ENCODE measurements around the gene ZNF862.

The ZNF862 gene

DNA sequence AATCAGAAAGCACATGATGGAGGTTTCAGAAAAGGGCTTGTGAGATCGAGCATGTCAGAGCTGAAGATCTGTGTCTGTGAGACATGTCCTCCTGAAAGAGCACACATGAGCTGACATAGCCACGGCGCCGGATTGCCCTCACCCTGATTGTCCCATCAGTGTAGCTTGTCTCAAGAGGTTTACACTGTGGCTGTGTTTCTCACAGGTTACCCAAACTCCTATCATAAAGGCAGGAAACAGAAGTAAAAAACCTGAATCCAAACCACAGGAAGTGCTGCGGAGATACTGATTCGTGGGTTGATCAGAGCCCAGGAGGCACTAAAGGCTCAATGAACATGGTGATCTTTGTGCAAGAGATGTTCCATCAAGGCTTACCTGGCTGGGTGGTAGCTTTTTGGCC lies 31.7 kb downstream of the ZNF862 start:
- H3K9ac ChIP-seq (ENCODE audit: low read depth, low read length, poor library complexity, severe bottlenecking) = peak overlapping the region; percentile 42
- H3K9me3 ChIP-seq (ENCODE audit: insufficient read depth, low read depth, low read length) = no peaks in the 10 kb centered on the region
- peak overlapping the region; percentile 63 for H3K4me2 ChIP-seq (ENCODE audit: low read depth, low read length, poor library complexity, severe bottlenecking)
- H3K27me3 ChIP-seq (ENCODE audit: insufficient read depth, low read length, poor library complexity, severe bottlenecking) = no peaks in the 10 kb centered on the region
- no peaks in the 10 kb centered on the region for H4K20me1 ChIP-seq (ENCODE audit: insufficient read depth, low read length, poor library complexity, severe bottlenecking)
- peaks cover 8% of the 10 kb centered on the region; the same call in 1 of the 2 replicates for H3K79me2 ChIP-seq (ENCODE audit: insufficient read depth, low read length)
- peaks cover 80% of the 10 kb centered on the region for H3K4me1 ChIP-seq (ENCODE audit: insufficient read depth, low read length, poor library complexity, severe bottlenecking)
- TF ChIP-seq EZH2phosphoT487 (IDR thresholded peaks at IDR 0.05; ENCODE audit: borderline replicate concordance) = no peak
- TF ChIP-seq, protein P1, sequence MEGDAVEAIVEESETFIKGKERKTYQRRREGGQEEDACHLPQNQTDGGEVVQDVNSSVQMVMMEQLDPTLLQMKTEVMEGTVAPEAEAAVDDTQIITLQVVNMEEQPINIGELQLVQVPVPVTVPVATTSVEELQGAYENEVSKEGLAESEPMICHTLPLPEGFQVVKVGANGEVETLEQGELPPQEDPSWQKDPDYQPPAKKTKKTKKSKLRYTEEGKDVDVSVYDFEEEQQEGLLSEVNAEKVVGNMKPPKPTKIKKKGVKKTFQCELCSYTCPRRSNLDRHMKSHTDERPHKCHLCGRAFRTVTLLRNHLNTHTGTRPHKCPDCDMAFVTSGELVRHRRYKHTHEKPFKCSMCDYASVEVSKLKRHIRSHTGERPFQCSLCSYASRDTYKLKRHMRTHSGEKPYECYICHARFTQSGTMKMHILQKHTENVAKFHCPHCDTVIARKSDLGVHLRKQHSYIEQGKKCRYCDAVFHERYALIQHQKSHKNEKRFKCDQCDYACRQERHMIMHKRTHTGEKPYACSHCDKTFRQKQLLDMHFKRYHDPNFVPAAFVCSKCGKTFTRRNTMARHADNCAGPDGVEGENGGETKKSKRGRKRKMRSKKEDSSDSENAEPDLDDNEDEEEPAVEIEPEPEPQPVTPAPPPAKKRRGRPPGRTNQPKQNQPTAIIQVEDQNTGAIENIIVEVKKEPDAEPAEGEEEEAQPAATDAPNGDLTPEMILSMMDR (conservative IDR thresholded peaks at IDR 0.05; ENCODE audit: low read length) = no peak
- H3K36me3 ChIP-seq (ENCODE audit: insufficient read depth, low read length) = no peaks in the 10 kb centered on the region
- no peaks in the 10 kb centered on the region for H3K9me2 ChIP-seq (replicated peaks; ENCODE audit: low read depth, low read length)
- peaks cover 11% of the 10 kb centered on the region for H3F3A ChIP-seq (ENCODE audit: low read depth)
- no peak overlapping the region for H2AFZ ChIP-seq (ENCODE audit: low read length)
- peak overlapping the region; percentile 40 for H3K4me3 ChIP-seq (ENCODE audit: low read length, poor library complexity, severe bottlenecking)

DNA sequence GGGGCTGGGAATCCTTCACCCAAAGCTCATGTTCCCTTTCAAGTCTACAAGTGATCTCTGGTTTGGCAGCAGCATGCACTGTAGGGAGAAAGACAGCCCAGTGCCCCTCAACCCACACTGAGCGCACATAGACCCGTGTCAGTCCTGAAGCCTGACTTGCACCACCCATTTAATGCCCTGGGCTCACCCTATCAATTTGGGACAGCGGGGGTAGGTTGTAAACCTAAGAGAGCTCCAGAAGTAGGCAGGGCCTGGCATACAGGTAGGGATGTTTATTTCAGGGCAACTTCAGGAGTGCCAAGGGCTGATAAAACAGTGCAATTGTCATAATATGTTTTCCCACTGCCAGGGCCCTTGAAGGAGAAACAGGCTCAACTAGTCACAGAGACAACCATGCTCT lies 32.1 kb downstream of the ZNF862 start:
- Histone ChIP-seq H3K36me3 (ENCODE audit: insufficient read depth, low read length) (no peaks in the 10 kb centered on the region), H3K4me2 (ENCODE audit: low read depth, low read length, poor library complexity, severe bottlenecking) (peak overlapping the region; percentile 63)

DNA sequence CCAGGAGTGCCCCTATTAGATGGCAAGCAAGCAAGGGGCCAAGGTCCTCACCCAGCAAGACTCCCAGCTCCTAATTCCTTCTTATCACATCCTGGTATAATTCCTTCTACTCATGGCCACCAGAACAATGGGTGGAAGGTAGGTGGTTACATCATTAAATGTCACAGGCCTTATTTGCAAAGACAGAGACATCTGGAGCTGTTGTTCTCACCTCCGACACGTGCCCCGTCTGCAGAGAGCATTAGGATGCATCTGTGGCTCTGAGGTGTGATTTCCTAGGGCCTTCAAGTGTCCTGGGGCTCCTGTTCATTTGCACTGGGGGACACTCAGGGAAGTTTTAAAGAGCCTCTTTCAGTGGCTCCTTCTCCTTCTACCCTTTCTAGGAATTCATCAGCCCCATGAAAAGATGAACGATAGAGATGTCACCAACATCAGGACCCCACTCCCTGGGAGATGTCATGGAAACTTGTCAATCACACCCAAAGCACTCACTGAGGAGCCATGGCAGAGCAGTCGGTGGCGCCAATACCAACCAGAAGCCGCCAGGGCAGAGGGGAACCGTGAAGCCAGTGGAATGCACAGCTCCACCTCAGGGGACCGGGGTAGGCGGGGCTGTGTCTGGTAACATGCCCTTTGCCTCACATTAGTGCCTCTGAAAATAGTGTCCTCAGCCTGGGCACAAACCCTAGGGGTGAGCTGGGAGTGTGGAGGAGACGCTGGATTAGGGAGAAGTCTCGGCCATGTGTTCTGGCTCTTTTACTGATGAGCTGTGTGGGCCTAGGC lies 32.7 kb downstream of the ZNF862 start:
- Histone ChIP-seq H3K79me2 (ENCODE audit: insufficient read depth, low read length) (peaks cover 17% of the 10 kb centered on the region; the same call in 1 of the 2 replicates), H3F3A (ENCODE audit: low read depth) (peaks cover 6% of the 10 kb centered on the region), H3K9me3 (ENCODE audit: insufficient read depth, low read depth, low read length) (no peaks in the 10 kb centered on the region), H3K36me3 (ENCODE audit: insufficient read depth, low read length) (no peaks in the 10 kb centered on the region), H3K9ac (ENCODE audit: low read depth, low read length, poor library complexity, severe bottlenecking) (no peak overlapping the region), H2AFZ (ENCODE audit: low read length) (no peak overlapping the region), H3K4me3 (ENCODE audit: low read length, poor library complexity, severe bottlenecking) (no peak overlapping the region), H3K4me1 (ENCODE audit: insufficient read depth, low read length, poor library complexity, severe bottlenecking) (peaks cover 79% of the 10 kb centered on the region), H3K27me3 (ENCODE audit: insufficient read depth, low read length, poor library complexity, severe bottlenecking) (no peaks in the 10 kb centered on the region), H3K9me2 (replicated peaks; ENCODE audit: low read depth, low read length) (no peaks in the 10 kb centered on the region), H4K20me1 (ENCODE audit: insufficient read depth, low read length, poor library complexity, severe bottlenecking) (peaks cover 2% of the 10 kb centered on the region), H3K4me2 (ENCODE audit: low read depth, low read length, poor library complexity, severe bottlenecking) (peak overlapping the region; percentile 63)
- TF ChIP-seq, protein P1 (conservative IDR thresholded peaks at IDR 0.05; ENCODE audit: low read length) = no peak
- no peak for TF ChIP-seq EZH2phosphoT487 (IDR thresholded peaks at IDR 0.05; ENCODE audit: borderline replicate concordance)

More for the DNA sequence above, 32.1 kb downstream of the ZNF862 start:
- Histone ChIP-seq H3K4me1 (ENCODE audit: insufficient read depth, low read length, poor library complexity, severe bottlenecking) (peaks cover 80% of the 10 kb centered on the region), H3K9me3 (ENCODE audit: insufficient read depth, low read depth, low read length) (no peaks in the 10 kb centered on the region), H3K79me2 (ENCODE audit: insufficient read depth, low read length) (peaks cover 13% of the 10 kb centered on the region; the same call in 1 of the 2 replicates), H3K9ac (ENCODE audit: low read depth, low read length, poor library complexity, severe bottlenecking) (no peak overlapping the region), H3K4me3 (ENCODE audit: low read length, poor library complexity, severe bottlenecking) (peak overlapping the region; percentile 7), H2AFZ (ENCODE audit: low read length) (no peak overlapping the region), H3K27me3 (ENCODE audit: insufficient read depth, low read length, poor library complexity, severe bottlenecking) (no peaks in the 10 kb centered on the region), H3F3A (ENCODE audit: low read depth) (peaks cover 7% of the 10 kb centered on the region), H3K9me2 (replicated peaks; ENCODE audit: low read depth, low read length) (no peaks in the 10 kb centered on the region), H4K20me1 (ENCODE audit: insufficient read depth, low read length, poor library complexity, severe bottlenecking) (no peaks in the 10 kb centered on the region)
- TF ChIP-seq, protein P1 (conservative IDR thresholded peaks at IDR 0.05; ENCODE audit: low read length) = no peak
- no peak for TF ChIP-seq EZH2phosphoT487 (IDR thresholded peaks at IDR 0.05; ENCODE audit: borderline replicate concordance)
